Measurements from ENCODE around the gene CIROP.
A peak's percentile ranks its signal among the peaks of the same experiment; 100 is the strongest.

The CIROP gene

DNA sequence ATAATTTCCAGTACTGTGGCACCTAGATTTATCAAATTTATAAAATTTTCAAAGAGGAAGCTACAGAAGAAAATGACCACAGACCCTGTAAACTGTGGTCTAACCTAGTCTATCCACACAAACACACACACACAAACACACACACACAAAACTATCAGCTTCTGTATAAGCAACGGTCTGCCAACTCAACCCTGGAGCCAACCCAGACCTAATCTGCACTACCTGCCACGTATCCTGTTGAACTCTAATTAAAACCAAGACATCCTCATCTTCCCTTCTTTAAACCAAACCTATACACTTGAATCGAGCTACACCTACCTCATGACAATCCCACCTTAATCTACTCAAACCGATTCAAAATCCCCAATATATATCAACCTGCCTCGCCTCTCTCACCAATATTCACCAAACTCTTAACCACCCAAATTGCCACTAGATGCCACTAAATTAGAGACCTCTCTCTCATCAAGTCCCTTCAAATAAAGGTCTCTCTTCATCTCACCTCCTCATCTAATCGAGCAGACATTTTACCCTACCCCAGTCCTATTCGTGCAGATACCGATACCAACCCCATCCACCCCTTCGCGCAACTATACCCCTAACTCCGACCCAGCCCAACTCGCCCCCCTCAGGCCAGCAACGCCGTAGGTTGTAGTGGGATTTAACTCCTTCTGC is 10.7 kb downstream of the CIROP start:
- ChIA-PET POLR2A (interaction anchor here (0.6 to 2.5 kb wide), 10 partner anchors 8 to 120 kb away, joined by 3 to 29 read pairs (median 4); no protein-coding TSS in a partner anchor), CTCF (interaction anchor here (0.7 to 9.6 kb wide), 18 partner anchors 8 to 537 kb away, joined by 3 to 133 read pairs (median 8); partner anchors contain the start of gene CIROP)
- H3K4me3 ChIP-seq (ENCODE audit: low read depth, low read length): peak overlapping the region; percentile 100
- no peak for DNase-seq (ENCODE audit: low read depth, low spot score)
- peak; percentile 39 for TF ChIP-seq CTCF (IDR thresholded peaks at IDR 0.05; ENCODE audit: insufficient read depth, low read length, missing control alignments)

DNA sequence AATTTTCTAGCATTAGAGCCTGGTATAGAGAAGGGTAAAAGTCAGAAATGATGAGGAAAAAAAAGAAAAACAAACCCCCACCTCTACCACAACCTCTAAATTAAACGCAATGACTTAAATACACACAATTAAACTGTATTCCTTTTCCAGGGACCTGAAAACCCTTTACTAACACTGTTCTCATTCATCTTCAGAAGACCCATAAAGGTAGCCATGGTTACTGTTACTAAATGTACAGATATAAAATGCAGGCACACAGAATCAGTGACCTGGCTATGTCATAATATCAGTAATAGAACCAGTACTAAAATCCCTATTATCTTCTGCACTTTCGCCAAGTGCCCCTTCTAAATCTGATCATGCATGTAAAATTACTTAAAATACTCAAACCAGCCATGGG is 11.3 kb downstream of the CIROP start:
- CTCF ChIA-PET: interaction anchor here (0.7 to 9.6 kb wide), 10 partner anchors 9 to 107 kb away, joined by 4 to 133 read pairs (median 12); partner anchors contain the start of gene CIROP
- POLR2A ChIA-PET: interaction anchor here (2.5 kb wide), 1 partner anchor 25 kb away, joined by 25 read pairs; no protein-coding TSS in a partner anchor
- no peak for TF ChIP-seq CTCF (IDR thresholded peaks at IDR 0.05; ENCODE audit: insufficient read depth, low read length, missing control alignments)
- H3K4me3 ChIP-seq (ENCODE audit: low read depth, low read length): peak overlapping the region; percentile 100
- DNase-seq (ENCODE audit: low read depth, low spot score): no peak

DNA sequence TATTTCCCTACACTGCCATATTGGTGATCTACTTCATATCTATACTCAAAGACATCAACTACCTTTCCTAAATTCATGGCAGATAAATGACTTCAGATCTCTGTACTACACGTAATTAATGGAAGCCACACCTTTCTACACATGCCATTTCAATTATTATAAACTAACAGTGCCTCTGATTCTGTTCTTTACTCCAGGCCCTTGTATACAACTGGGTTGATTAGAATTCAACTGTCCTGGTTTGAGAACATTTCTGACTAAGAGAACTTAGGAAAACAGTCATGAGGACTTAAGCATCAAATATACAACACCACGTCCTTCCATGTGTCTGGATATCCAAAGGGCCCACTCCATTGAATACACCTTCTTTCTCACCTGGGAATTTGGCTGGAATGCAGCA is 11.7 kb downstream of the CIROP start:
- no peak for DNase-seq (ENCODE audit: low read depth, low spot score)

GRCh38 chr14:23091294-23092225 is 13.2 kb downstream of the CIROP start:
- POLR2A ChIA-PET: interaction anchor here (0.6 to 1.7 kb wide), 4 partner anchors 12 to 30 kb away, joined by 3 to 6 read pairs (median 4); no protein-coding TSS in a partner anchor
- CTCF ChIA-PET: interaction anchor here (0.5 to 7.8 kb wide), 13 partner anchors 13 to 1762 kb away, joined by 3 to 173 read pairs (median 5); no protein-coding TSS in a partner anchor
- no peak for DNase-seq (ENCODE audit: low read depth, low spot score)
- H3K4me3 ChIP-seq (ENCODE audit: low read depth, low read length): no peak overlapping the region
- no peak for TF ChIP-seq CTCF (IDR thresholded peaks at IDR 0.05; ENCODE audit: insufficient read depth, low read length, missing control alignments)

More for the DNA sequence above, 11.7 kb downstream of the CIROP start:
- no peak overlapping the region for H3K4me3 ChIP-seq (ENCODE audit: low read depth, low read length)
- CTCF ChIA-PET: interaction anchor here (1.0 to 7.8 kb wide), 7 partner anchors 15 to 107 kb away, joined by 3 to 173 read pairs (median 5); no protein-coding TSS in a partner anchor
- no peak for TF ChIP-seq CTCF (IDR thresholded peaks at IDR 0.05; ENCODE audit: insufficient read depth, low read length, missing control alignments)
- POLR2A ChIA-PET: no interaction called here

DNA sequence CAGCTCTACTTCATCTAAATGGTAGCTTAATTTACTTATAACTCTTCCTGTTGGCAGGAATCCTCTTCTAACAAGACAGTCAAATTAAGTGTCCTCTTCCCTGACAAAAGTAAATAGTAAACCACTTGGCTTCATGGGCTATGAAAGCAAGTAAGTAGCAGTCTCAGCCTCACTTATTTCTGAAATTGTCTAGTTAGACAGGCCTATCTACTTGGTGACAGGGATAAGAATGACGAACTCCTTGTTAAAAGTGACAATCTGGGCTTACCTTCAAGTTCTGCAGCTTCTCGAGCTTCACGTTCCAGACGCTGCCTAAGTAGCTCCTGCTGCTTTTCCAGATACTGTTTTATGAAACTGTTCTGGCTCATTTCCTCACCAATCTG is 14.5 kb downstream of the CIROP start:
- H3K4me3 ChIP-seq (ENCODE audit: low read depth, low read length): no peak overlapping the region
- CTCF ChIA-PET: interaction anchor here (0.8 to 7.8 kb wide), 9 partner anchors 12 to 113 kb away, joined by 3 to 173 read pairs (median 6); no protein-coding TSS in a partner anchor
- no peak for TF ChIP-seq CTCF (IDR thresholded peaks at IDR 0.05; ENCODE audit: insufficient read depth, low read length, missing control alignments)
- no peak for DNase-seq (ENCODE audit: low read depth, low spot score)
- POLR2A ChIA-PET: interaction anchor here (1.7 kb wide), 1 partner anchor 11 kb away, joined by 6 read pairs; no protein-coding TSS in a partner anchor

Data from AG04449 (cell line).